ENCODE results near the gene ZNF726.

DNA sequence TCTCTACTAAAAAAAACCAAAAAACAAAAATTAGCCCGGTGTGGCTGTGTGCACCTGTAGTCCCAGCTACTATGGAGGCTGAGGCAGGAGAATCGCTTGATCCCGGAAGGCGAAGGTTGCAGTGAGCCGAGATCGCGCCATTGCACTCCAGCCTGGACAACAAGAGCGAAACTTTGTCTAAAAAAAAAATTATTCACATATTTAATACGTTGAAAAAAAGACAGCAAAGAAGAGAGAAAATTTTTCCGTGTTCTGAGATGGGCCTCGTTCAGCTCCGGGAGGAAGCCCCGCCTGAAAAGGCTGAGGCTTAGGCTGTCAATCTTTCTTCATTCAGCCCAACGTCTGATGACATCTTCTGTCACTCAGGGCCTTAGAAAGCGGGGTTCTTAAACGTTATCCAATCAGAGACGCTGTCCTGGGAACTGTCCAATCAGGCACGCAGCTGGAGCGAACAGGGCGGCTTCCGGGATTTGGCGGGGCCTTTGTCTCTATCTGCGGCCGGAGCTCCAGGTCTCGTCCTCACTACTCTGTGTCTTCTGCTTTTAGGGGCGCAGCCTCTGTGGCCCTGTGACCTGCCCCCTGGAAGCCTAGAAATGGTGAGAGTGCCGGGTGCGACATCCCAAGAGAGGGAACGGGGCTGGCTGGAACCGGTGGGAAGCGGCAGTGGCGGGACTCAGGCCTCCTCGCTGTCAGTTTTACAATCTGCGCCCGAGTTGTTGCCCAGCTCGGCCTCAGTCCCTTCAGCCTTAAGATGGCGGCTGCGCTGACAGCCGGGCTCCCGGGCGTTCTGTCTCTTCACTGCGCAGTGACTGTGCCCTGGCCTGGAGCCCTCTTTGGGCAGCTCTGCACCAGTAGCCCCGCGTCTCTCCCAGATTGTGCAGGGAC lies at the start of gene ZNF726:
- TF ChIP-seq SPI1 (IDR thresholded peaks at IDR 0.05; ENCODE audit: low read depth, low read length), result no peak
- peak; percentile 70 for TF ChIP-seq POLR2AphosphoS5 (IDR thresholded peaks at IDR 0.05; ENCODE audit: low read depth, low read length)
- no peak for TF ChIP-seq POLR2A (IDR thresholded peaks at IDR 0.05; ENCODE audit: low read depth, low read length)
- TF ChIP-seq TAF1 (IDR thresholded peaks at IDR 0.05; ENCODE audit: low read depth, low read length), result 0 out of 2 replicates have a peak, but pooled peaks have one; percentile 37
- no peak for TF ChIP-seq PAX5 (IDR thresholded peaks at IDR 0.05; ENCODE audit: insufficient read depth, low read length, severe bottlenecking)
